Embryonic facial prominence (tissue), 1 donor: ENCODE measurements around the gene RAB3C.
"Not testable (repeated sequence)": the region's sequence is repeated elsewhere in the genome, so short reads cannot be mapped to it uniquely, and the experiment has no call there.

Experiments
- DNase-seq: peaks from one replicate; pipeline ENCODE4 v3.0.0-alpha.2; 2016; ENCODE audit errors: extremely low spot score

The RAB3C gene

DNA sequence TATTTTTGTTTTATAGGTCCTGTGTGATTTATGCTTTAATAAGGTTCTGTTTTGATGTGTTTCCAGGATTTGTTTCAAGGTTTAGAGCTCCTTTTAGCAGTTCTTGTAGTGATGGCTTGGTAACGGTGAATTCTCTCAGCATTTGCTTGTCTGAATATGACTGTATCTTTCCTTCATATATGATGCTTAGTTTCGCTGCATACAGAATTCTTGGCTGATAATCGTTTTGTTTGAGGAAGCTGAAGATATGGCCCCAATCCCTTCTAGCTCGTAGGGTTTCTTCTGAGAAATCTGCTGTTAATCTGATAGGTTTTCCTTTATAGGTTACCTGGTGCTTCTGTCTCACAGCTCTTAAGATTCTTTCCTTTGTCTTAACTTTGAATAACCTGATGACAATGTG lies 20.0 kb downstream of the RAB3C start:
- DNase-seq: not testable (repeated sequence)

- no peak for DNase-seq
Measured at GRCh38 chr5:58606064-58606463, 23.2 kb downstream of the RAB3C start.

GRCh38 chr5:58615972-58616371 lies 33.1 kb downstream of the RAB3C start:
- DNase-seq: no peak

GRCh38 chr5:58617241-58617640 lies 34.4 kb downstream of the RAB3C start:
- no peak for DNase-seq

GRCh38 chr5:58620336-58620735 lies 37.5 kb downstream of the RAB3C start:
- no peak for DNase-seq

DNA sequence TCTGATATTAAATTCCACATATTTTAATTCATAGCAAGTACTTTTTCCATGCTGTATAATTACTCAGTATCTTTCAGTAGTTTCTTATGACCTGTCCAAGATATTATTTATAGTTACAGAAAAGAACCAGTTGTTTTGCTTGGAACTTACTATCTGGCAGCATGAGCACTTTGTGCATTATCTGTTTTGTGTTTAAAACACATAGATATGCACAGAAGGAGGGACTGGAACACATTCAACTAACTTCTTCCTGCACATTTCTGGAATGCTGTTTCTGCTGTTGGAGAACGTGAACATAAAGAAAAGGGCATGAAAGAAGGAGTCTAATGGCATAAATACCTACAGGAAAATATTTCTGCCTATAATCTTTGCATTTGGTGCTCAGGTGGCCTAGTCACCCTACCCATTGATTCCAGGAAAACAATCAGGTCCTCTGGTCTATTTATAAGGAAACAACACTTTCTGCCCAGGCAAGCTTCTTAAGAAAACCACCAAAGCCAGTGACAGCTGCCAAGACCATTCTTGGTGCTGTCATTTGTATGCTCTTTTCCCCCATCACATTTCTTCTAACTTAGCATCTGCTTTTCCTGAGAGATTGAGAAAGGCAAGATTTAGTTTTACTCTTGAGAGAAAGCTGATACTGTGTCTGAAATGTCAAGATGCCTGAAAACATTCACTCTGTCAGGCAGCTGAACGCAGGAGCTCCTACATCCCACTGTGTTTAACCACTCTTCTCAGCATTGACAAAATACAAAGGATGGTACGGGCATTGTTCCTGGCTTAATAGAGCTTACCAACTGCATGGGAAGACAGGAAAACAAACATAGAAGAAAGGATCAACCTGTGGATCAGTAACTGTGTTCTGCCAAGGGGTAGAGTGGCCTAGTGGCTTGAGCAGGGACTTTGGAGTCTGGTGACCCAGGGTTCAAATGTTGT lies 40.3 kb downstream of the RAB3C start:
- DNase-seq: no peak

GRCh38 chr5:58628626-58629025 lies 45.8 kb downstream of the RAB3C start:
- DNase-seq: no peak

DNA sequence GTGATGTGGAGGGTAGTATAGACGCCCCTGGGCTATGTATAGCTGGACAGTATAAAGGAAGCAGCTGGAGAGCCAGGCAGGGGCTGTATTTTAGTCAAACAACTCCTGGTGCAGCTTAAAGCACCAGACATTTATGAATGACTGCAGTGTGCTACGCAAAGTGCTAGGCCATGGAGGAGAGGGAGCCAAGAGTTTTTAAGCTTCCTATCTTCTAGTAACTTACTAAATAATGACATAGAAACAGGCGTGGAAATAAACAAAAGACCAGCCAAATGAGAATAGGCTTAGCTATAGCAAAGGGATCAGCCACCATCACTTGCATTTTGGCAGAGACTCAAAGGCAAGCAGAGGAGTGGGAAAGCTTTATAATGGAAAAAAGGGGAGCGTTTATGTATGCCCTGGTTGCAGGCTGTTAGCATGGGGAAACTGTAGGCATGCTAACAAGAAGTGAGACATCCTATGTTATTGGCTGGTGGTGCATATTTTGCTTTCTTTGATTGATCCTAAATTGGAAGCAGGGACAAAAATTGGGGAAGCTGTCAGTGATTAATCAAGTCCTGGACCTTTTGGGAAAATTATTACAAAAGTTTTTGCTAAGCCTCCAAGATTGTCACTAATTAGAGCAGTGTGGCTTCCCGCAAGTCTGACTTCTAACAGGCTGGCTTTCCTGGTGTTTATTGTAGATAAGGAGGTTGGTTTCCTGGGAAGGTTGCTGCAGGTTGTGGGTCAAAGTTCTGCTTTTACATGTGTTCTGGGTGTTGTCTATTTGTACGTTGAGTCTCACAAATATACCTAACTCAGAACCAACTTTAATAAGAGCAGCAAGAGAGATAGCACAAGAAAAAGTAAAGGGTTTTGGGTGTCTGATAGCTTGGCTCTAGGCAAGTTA lies 46.6 kb downstream of the RAB3C start:
- DNase-seq: no peak

- DNase-seq: no peak
Measured at GRCh38 chr5:58631895-58632294, 49.0 kb downstream of the RAB3C start.

DNA sequence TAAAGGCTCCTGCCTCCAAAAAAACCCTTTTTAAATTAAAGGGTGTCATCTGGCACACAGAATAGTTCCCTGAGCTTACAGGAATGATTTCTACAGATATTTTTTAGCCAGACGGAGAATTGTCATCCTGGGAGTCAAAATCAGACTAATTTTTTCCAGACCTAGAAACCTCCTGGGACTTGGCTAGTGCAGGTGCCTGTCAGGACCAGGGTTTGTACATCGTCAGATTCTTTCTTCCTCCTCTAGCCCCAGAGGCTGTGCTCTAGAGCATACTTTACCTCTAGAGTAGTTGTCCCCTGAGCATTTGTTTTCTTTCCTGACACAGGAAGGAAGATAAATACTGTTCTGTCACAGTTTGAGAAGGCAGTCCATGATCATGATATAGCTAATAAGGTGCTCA lies 52.5 kb downstream of the RAB3C start:
- no peak for DNase-seq

GRCh38 chr5:58640011-58640410 lies 57.1 kb downstream of the RAB3C start:
- DNase-seq: no peak

DNA sequence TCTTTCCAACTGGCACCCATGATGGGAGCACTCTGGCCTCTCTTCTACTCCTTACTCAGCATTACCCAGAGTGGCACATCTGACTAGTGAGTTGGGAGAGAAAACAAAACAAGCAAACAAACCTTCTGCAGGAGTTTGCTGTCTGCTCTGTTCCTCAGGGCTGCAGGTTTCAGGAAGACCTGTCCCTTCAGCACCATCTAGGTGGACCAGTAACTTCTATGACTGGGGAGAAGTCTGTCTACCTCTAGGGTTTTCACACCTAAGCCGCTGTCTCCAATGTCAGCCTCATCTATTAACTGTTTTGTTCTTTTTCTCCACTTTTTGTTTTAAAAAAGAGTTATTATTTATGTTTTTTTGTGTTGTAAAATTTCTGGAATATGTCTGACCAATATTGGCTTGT lies 58.7 kb downstream of the RAB3C start:
- DNase-seq: no peak

DNA sequence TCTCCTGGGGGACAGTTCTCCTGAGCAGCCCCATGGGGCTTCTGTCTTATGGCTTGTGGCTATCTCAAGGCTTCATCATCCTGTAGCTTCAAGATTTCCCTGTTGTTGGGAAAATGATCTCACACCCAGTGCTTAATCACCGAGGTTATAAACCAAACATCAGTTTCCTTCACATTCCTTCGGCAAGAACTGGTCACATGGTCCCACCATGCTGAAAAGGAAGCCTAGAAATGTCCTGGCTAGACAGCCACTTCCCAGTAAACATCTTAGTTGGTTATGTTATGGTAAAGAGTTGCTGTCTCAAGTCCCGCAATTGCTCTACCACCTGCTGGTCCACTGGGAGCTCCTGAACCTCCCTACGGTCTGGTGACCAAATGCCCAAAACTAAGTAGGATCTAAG lies 66.0 kb downstream of the RAB3C start:
- DNase-seq: no peak

DNA sequence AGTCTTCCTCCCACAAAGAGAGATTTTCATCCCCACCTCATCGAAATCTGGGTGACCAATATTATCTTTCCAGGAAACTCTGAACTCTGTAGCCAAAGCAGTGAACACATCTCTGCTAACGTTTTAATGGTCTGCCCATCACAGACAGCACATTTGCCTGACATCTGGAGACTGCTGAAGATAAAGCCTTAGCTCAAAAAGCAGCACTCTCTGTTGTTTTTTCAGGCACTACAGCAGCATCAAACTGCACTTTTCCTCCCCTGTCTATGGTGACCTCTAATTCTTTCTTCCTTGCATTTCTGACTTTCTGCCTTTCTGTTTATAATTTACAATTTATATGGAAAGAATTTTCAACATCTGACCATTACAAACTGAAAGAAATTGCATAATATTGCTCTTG lies 66.8 kb downstream of the RAB3C start:
- no peak for DNase-seq

GRCh38 chr5:58653521-58653920 lies 70.6 kb downstream of the RAB3C start:
- no peak for DNase-seq

GRCh38 chr5:58666141-58666540 lies 83.3 kb downstream of the RAB3C start:
- no peak for DNase-seq

DNA sequence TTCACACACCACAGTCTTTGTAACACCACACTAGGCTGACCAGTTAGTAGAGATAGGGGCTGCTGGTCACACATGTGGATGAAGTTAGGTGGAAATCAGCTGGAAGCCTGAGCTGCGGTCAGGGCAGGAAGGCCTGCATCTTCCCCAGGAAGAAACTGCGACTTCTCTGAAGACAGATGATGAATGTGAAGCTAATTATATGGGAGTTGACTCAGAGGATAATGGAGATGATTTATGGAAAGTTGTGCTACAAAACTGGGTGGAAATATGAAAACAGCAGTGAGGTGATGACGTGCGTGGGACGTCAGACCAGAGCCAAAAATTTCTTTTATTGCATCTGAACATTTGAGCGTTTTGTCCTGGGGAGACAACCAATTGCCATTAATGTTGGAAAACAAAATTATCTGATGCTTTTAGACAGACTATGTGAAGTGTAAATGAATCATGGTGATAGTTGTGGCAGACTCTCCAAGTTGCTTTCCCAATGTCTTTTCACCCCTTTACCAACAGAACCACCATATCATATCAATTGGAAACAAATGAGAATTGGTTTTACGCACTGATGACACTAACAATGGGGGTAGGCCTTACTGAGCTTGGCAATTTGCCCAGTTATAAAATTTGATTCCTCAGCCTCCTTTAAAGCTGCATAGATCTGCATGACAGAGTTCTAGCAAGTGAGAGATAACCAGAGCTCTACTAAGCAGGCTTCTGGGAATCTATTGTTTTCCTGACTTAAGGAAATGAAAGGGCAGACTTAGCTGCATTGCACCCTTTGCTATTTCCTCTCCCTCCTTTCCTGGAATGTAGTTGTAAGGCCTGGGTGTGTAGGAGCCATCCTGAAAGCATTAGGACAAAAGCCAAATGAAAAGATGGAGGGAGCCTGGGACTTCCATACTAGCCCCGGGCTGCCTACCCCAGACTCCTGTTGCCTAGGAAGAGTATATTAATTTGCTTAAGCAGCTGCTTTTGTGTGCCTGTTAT lies 84.0 kb downstream of the RAB3C start:
- DNase-seq: no peak

- DNase-seq: no peak
Measured at GRCh38 chr5:58670582-58670981, 87.7 kb downstream of the RAB3C start.

GRCh38 chr5:58671155-58671554 lies 88.3 kb downstream of the RAB3C start:
- DNase-seq: no peak

- DNase-seq: no peak
Measured at GRCh38 chr5:58672521-58672920, 89.6 kb downstream of the RAB3C start.

- DNase-seq: no peak
Measured at GRCh38 chr5:58674070-58674469, 91.2 kb downstream of the RAB3C start.

- DNase-seq: no peak
Measured at GRCh38 chr5:58674711-58675110, 91.8 kb downstream of the RAB3C start.
